GM11168 (cell line): ENCODE measurements around the gene MRC2.

Source experiments
- in situ Hi-C: fragments of 300-500 bp; cut with MboI; formaldehyde crosslinking; loops from one replicate; pipeline ENCODE4 v1.12.0; 2022; ENCODE audit warnings: low sequenced_read_pairs; ENCODE audit not compliant: unreplicated experiment

MRC2 gene

GRCh38 chr17:62657145-62657665 is 29.7 kb downstream of the MRC2 start:
- in situ Hi-C loops: no loop called here

- in situ Hi-C loops: no loop called here
Observed at GRCh38 chr17:62657690-62658089, 30.2 kb downstream of the MRC2 start.

- in situ Hi-C loops: no loop called here
Observed at GRCh38 chr17:62658136-62658920, 30.9 kb downstream of the MRC2 start.

GRCh38 chr17:62660629-62661118 is 33.2 kb downstream of the MRC2 start:
- in situ Hi-C loops: no loop called here

- in situ Hi-C loops: no loop called here
Observed at GRCh38 chr17:62661337-62661736, 33.9 kb downstream of the MRC2 start.

DNA sequence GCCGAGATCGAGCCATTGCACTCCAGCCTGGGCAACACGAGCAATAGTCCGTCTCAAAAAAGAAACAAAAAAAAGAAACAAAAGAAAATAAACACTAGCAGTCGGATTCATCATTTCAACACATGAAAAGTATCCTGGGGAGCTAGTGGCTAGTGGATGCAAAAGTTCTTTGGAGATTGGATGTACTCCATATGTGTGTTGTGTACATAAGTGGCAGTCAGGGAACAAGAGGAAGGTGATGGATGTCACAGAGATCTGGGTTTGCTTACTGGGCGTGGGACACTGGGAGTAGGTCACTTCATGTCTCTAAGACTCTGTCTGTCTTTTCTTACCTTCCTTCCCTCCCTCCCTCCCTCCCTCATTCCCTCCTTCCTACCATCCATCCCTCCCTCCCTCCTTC is 35.4 kb downstream of the MRC2 start:
- in situ Hi-C loops: no loop called here

GRCh38 chr17:62663304-62663703 is 35.8 kb downstream of the MRC2 start:
- in situ Hi-C loops: no loop called here

DNA sequence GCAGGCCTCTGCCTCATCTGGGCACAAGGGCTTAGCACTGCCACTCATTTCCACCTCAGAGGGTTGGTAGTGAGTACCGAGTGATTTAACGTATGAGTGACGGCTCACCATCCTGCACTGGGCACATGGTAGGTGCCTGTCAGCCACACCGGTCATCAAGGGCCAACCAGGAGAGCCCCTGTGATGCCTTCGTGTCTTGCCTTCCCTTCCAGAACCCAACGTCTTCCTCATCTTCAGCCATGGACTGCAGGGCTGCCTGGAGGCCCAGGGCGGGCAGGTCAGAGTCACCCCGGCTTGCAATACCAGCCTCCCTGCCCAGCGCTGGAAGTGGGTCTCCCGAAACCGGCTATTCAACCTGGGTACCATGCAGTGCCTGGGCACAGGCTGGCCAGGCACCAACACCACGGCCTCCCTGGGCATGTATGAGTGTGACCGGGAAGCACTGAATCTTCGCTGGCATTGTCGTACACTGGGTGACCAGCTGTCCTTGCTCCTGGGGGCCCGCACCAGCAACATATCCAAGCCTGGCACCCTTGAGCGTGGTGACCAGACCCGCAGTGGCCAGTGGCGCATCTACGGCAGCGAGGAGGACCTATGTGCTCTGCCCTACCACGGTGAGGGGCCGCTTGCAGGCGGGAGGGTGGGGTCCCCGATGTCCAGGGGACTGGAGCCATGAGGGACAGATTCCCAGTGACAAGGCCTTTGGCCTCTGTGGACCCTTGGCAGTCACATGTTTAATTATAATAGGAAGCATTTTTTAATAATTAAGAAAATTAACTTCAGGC is 37.1 kb downstream of the MRC2 start:
- in situ Hi-C loops: no loop called here

GRCh38 chr17:62665599-62665998 is 38.1 kb downstream of the MRC2 start:
- in situ Hi-C loops: no loop called here

GRCh38 chr17:62666061-62666800 is 38.8 kb downstream of the MRC2 start:
- in situ Hi-C loops: no loop called here

DNA sequence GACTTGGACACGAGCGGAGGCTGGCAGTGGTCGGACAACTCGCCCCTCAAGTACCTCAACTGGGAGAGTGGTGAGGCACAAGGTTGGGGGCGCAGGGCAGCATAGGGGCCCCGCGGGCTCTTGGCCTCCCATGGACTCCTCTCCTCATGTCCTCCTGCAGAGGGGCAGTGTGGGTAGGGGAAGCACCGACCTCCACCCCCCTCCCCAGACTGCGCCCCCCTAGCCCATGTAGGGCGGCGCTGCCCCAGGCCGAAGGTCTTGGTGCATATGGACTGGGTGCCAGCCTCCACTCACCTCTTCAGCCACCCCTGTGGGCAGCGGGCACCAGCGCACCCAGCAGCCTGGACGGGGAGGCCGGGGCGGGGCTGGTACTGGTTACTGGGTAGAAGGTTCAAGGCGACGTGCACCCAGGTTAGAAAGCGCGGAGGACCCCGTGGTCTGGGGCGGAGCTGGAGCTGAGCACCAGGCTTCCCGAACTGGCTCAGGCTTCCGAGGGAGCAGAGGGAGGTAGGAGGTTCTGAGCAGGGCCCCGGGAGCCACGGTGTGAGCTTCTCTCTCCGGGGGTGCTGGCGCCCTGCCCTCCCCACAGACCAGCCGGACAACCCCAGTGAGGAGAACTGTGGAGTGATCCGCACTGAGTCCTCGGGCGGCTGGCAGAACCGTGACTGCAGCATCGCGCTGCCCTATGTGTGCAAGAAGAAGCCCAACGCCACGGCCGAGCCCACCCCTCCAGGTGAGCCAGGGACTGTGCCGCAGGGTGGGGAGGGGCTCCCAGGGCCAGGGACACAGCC is 39.5 kb downstream of the MRC2 start:
- in situ Hi-C loops: no loop called here

DNA sequence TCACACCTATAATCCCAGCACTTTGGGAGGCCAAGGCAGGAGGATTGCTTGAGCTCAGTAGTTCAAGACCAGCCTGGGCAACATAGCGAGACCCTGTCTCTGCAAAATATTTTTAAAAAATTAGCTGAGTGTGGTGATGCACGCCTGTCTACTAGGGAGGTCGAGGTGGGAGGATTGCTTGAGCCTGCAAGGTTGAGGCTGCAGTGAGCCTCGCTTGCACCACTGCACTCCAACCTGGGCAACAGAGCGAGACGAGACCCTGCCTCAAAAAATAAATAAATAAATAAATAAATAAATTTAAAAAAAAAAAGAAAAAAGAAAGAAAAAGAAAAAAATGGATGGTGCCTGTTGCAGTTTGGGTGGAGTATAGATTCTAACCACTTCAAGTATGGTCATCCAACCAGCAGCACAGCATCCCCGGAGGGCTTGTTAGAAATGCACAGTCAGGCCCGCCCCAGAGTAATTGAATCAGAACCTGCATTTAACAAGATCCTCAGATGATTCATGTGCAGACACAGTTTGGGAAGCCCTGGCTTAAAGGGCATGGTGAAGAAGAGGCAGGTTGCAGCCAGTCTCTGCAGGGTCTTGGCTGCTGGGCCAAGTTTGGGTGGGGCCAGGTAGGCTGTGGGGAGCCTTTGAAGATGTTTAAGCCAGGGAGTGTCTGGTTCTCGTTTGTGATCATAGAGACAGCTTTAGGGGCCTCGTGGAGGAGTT is 40.8 kb downstream of the MRC2 start:
- in situ Hi-C loops: no loop called here

- in situ Hi-C loops: no loop called here
Observed at GRCh38 chr17:62670202-62670821, 42.8 kb downstream of the MRC2 start.

GRCh38 chr17:62671553-62671952 is 44.1 kb downstream of the MRC2 start:
- in situ Hi-C loops: no loop called here

- in situ Hi-C loops: no loop called here
Observed at GRCh38 chr17:62672957-62673356, 45.5 kb downstream of the MRC2 start.

DNA sequence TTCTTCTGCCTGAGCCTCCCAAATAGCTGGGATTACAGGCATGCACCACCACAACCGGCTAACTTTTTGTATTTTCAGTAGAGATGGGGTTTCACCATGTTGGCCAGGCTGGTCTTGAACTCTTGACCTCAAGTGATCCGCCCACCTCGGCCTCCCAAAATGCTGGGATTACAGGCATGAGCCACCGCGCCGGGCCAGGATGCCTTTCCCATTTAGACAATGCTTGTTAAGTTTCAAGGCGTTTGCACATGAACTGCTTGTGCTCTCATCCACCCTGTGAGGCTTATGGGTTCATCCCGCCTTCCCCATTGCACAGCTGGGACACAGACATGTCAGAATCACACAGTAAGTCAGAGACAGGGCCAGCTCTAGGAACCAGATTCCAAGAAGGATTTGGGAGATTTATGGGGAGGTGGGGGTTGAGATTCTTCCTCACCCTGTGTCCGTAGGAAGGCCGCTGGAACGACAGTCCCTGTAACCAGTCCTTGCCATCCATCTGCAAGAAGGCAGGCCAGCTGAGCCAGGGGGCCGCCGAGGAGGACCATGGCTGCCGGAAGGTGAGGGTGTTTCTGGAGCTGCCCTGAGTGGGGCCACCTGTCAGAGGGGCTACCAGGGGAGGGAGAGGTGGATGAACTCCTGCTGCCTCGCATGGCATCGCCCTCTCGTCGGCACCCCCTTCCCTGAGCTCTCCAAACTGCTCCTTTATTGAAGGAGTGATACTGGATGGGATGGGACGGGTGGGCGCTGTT is 46.3 kb downstream of the MRC2 start:
- in situ Hi-C loops: no loop called here

DNA sequence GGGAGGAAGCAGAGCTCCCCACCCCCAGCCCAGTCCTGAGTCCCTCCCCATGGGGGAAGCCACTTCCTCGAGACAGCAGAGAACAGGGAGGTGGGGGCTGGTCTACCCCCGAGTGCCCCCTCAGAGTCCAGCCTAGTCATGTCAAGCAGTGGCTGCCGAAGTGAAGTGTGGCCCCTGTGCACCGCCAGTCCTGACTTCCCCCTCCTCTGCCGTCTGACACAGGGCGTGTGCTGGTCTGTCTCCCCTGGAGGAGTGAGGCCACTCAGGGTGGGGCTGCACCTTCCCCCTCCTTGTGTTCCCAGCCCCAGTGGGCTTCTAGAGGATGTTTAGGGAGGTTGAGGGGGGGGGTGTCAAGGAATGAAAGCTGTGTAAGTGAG is 46.9 kb downstream of the MRC2 start:
- in situ Hi-C loops: no loop called here

DNA sequence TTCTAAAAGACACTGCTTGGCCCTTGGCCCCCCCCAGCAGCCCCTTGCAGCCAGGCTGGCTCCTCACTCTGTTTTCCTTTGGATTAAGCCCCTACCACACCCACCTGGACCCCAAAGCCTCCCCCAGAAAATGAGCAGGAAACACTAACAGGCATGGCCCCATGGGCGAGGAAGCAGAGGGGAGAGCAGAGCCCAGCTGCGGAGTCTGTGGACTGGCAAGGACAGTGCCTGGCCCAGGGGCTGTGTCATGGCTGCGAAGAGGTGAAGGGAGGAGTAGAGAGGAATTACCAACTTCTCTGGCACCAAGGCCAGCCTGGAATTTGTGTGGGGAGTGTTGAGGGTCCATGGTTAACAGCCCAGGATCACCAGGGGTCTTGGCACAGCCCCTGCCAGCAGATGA is 47.4 kb downstream of the MRC2 start:
- in situ Hi-C loops: no loop called here
